GM12878 (cell line): ENCODE data around the gene NUP62. TPM values are rescaled to one million over a fixed set of nuclear protein-coding genes. Genes with fewer than 3 reads are reported as not detected.

ENCODE experiments used
- ATAC-seq: fragments of 200-7000 bp; cut with Tn5 transposase; 3 replicates; pipeline ENCODE4 v1.9.1; 2020; ENCODE audit warnings: mild to moderate bottlenecking, moderate library complexity
- BruUV-seq: library from RNA; stranded (reverse); fragments of 400-500 nt; replicated peaks from 2 replicates; lab custom pipeline; 2021; lab: Mats Ljungman, UMichigan
- CTCF ChIA-PET: fragments of 300-600 bp; sonication (Branson Sonifier 250); formaldehyde crosslinking; extraction: SDS; loops from one replicate; lab custom pipeline; 2021; ENCODE audit warnings: inconsistent platforms; lab: Yijun Ruan, JAX
- POLR2A ChIA-PET: fragments of 350-600 bp; formaldehyde crosslinking; extraction: SDS; loops from one replicate; lab custom pipeline; 2021; ENCODE audit warnings: inconsistent platforms; lab: Charles Lee
- RAD21 ChIA-PET: fragments of 300-600 bp; sonication (Branson Sonifier 250); formaldehyde crosslinking; loops from one replicate; lab custom pipeline; 2023; ENCODE audit warnings: antibody characterized with exemption; ENCODE audit not compliant: unreplicated experiment; lab: Charles Lee
- SMC1A ChIA-PET: fragments of 300-600 bp; sonication (Branson Sonifier 250); formaldehyde crosslinking; loops from one replicate; lab custom pipeline; 2023; ENCODE audit not compliant: unreplicated experiment, uncharacterized antibody; lab: Charles Lee
- DNase-seq: peaks from one replicate; pipeline ENCODE4 v3.0.0-alpha.2; 2011; ENCODE audit warnings: low read depth, low spot score
- FAIRE-seq: peaks from 3 replicates; lab custom pipeline; 2011; peaks lifted over from hg19 to GRCh38; lab: Jason Lieb, UNC
- H2AFZ ChIP-seq: 2 replicates; pipeline ENCODE4 v1.6.0; 2011; ENCODE audit warnings: low read depth, low read length, control low read depth; ENCODE audit not compliant: control insufficient read depth
- H3K27ac ChIP-seq: 2 replicates; pipeline ENCODE4 v1.5.1; 2011; ENCODE audit warnings: control low read depth; ENCODE audit not compliant: control insufficient read depth, insufficient read depth
- H3K27me3 ChIP-seq, 2 experiments: replicated peaks in 1 of 2; 2 replicates each; pipeline versions ENCODE4 v1.6.0 to v1.6.1; 2011; ENCODE audit warnings: low read length in 1 of 2; ENCODE audit not compliant: control insufficient read depth in 2 of 2, insufficient read depth in 2 of 2
- H3K36me3 ChIP-seq, 2 experiments: 2 replicates each; pipeline ENCODE4 v1.5.1; 2011; ENCODE audit warnings: low read length in 1 of 2; ENCODE audit not compliant: control insufficient read depth in 2 of 2, insufficient read depth in 2 of 2
- H3K4me1 ChIP-seq: 2 replicates; pipeline ENCODE4 v1.6.1; 2011; ENCODE audit warnings: mild to moderate bottlenecking, low read length, moderate library complexity, mixed read lengths; ENCODE audit not compliant: control insufficient read depth, insufficient read depth
- H3K4me2 ChIP-seq: 2 replicates; pipeline ENCODE4 v1.6.0; 2011; ENCODE audit warnings: control low read depth; ENCODE audit not compliant: control insufficient read depth, insufficient read depth
- H3K4me3 ChIP-seq: fragments of 200-600 bp; sonication (generic); 2 replicates; pipeline ENCODE4 v1.5.1; 2016
- H3K79me2 ChIP-seq: 2 replicates; pipeline ENCODE4 v1.6.0; 2011; ENCODE audit warnings: low read length; ENCODE audit not compliant: control insufficient read depth, insufficient read depth
- H3K9ac ChIP-seq: 2 replicates; pipeline ENCODE4 v1.8.0; 2011; ENCODE audit warnings: low read length, control low read depth, mixed read lengths; ENCODE audit not compliant: control insufficient read depth, insufficient read depth
- H3K9me3 ChIP-seq: replicated peaks from 3 replicates; pipeline ENCODE4 v1.5.1; 2011; ENCODE audit warnings: mild to moderate bottlenecking, low read length; ENCODE audit not compliant: control insufficient read depth, insufficient read depth
- H4K20me1 ChIP-seq: 2 replicates; pipeline ENCODE4 v1.6.0; 2011; ENCODE audit not compliant: control insufficient read depth, insufficient read depth
- CHD1 ChIP-seq: IDR thresholded peaks from 2 replicates; pipeline ENCODE4 v1.6.1; 2012; ENCODE audit warnings: low read depth, low read length, improper control_type of control experiment
- HDAC2 ChIP-seq: fragments of 200-600 bp; sonication (generic); IDR thresholded peaks from 2 replicates; pipeline ENCODE4 v1.6.1; 2017
- HDAC6 ChIP-seq: fragments of 200-600 bp; sonication (generic); IDR thresholded peaks from one replicate; pipeline ENCODE4 v1.8.0; 2017; ENCODE audit warnings: antibody characterized with exemption; ENCODE audit not compliant: unreplicated experiment
- NR2F1 ChIP-seq: fragments of 450-650 bp; conservative IDR thresholded peaks from 2 replicates; pipeline ENCODE4 v1.6.1; 2017; ENCODE audit warnings: mild to moderate bottlenecking
- RB1 ChIP-seq: fragments of 450-650 bp; formaldehyde crosslinking; IDR thresholded peaks from 2 replicates; pipeline ENCODE4 v1.6.1; 2017; ENCODE audit warnings: mild to moderate bottlenecking, borderline replicate concordance
- RBBP5 ChIP-seq: fragments of 200-600 bp; sonication (generic); conservative IDR thresholded peaks from 2 replicates; pipeline ENCODE4 v1.6.1; 2016
- SP1 ChIP-seq: IDR thresholded peaks from one replicate; pipeline ENCODE4 v1.6.1; 2011; ENCODE audit warnings: low read depth, low read length
- WGBS: methylation state at CpG from one replicate; pipeline ENCODE4 v1.1.6; 2016; ENCODE audit warnings: low lambda C conversion rate; ENCODE audit not compliant: insufficient replicate concordance, insufficient coverage; ENCODE audit errors: missing lambda C conversion rate; 5-methylcytosine and 5-hydroxymethylcytosine counted together
- in situ Hi-C: fragments of 300-500 bp; cut with MboI; formaldehyde crosslinking; loops from 9 replicates; pipeline ENCODE4 v1.14.3; 2018; ENCODE audit warnings: mixed read lengths
- intact Hi-C: fragments of 100-400 bp; cut with micrococcal nuclease; formaldehyde crosslinking; loops from one replicate; pipeline ENCODE4 v1.14.2; 2022; ENCODE audit not compliant: unreplicated experiment
- polyA plus RNA-seq, 11 experiments: library from polyadenylated mRNA; depleted of rRNA in 4 of 11; unstranded in 6 of 11; stranded (reverse) in 5 of 11; fragments of >200 nt; fragmentation: Nextera tagmentation in 4 of 11; fragmentation: Illumina TruSeq in 1 of 11; extraction: Ambion mirVana in 4 of 11; extraction: Trizol in 1 of 11; gene quantifications; 1 replicate in 1 of 11; 2 replicates in 10 of 11; pipeline versions ENCODE4 v1.2.1 to v1.2.3, GENCODE V29; 2011 to 2016; ENCODE audit warnings: inconsistent platforms in 2 of 11, missing spikeins in 2 of 11, low read depth in 1 of 11
- total RNA-seq, 4 experiments: library from RNA; depleted of rRNA in 3 of 4; stranded (reverse); fragments of >200 nt in 3 of 4; fragmentation: Illumina TruSeq in 1 of 4; extraction: Trizol in 1 of 4; gene quantifications; 2 replicates each; pipeline versions ENCODE4 v1.2.1 to v1.2.3, GENCODE V29; 2013 to 2021
- TF ChIP-seq, protein P1 (sequence below): fragments of 450-650 bp; IDR thresholded peaks from 2 replicates; pipeline ENCODE4 v1.6.1; 2018; ENCODE audit warnings: borderline replicate concordance, mild to moderate bottlenecking; ENCODE audit not compliant: partially characterized antibody

NUP62 gene
- total and polyA plus RNA-seq, 10 of the 15 experiments (the other 5 are each of a cell fraction or from before 2014, with no cell fraction given): 19.5 to 110 (median 66.9) TPM

DNA sequence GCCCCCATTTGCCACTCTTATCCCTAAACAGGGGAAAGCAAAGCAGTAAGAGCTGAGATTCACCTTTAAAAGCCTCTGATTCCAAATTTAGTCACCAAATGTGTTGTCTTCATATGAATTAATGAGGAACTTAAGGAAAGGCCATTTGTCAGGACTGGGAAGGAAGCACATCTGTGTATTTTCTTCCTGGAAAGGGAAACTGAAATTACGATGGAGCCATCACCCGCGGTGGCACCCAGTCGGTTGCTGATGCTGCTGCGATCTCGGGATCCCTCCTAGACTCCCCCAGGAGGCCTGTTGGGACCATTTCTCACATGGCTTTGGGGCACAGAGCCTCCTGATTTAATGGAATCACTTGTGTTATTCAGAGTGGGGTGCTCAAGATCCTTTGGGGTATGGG, 25.2 kb downstream of the NUP62 start:
- no TSS peak for BruUV-seq
- Histone ChIP-seq H3K4me1 (peaks cover 62% of the 10 kb centered on the region), H2AFZ (peak overlapping the region; percentile 57; the same call in 1 of the 2 replicates), H3K79me2 (peaks cover 21% of the 10 kb centered on the region), H3K27me3 (no peaks in the 10 kb centered on the region), H3K27ac (peak overlapping the region; percentile 57), H3K9ac (peak overlapping the region; percentile 18), H3K36me3 (peaks cover 6 to 14% of the 10 kb centered on the region in 2 experiments; a peak in 3 of 4 replicates), H3K4me3 (no peak overlapping the region), H4K20me1 (peaks cover 3% of the 10 kb centered on the region; the same call in 1 of the 2 replicates), H3K9me3 (no peaks in the 10 kb centered on the region; the same call in 2 of the 3 replicates), H3K4me2 (peak overlapping the region; percentile 62)
- no peak for TF ChIP-seq RB1
- no peak for TF ChIP-seq HDAC6
- TF ChIP-seq NR2F1: no peak
- TF ChIP-seq SP1: no peak
- TF ChIP-seq, protein P1, sequence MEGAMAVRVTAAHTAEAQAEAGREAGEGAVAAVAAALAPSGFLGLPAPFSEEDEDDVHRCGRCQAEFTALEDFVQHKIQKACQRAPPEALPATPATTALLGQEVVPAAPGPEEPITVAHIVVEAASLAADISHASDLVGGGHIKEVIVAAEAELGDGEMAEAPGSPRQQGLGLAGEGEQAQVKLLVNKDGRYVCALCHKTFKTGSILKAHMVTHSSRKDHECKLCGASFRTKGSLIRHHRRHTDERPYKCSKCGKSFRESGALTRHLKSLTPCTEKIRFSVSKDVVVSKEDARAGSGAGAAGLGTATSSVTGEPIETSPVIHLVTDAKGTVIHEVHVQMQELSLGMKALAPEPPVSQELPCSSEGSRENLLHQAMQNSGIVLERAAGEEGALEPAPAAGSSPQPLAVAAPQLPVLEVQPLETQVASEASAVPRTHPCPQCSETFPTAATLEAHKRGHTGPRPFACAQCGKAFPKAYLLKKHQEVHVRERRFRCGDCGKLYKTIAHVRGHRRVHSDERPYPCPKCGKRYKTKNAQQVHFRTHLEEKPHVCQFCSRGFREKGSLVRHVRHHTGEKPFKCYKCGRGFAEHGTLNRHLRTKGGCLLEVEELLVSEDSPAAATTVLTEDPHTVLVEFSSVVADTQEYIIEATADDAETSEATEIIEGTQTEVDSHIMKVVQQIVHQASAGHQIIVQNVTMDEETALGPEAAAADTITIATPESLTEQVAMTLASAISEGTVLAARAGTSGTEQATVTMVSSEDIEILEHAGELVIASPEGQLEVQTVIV: no peak
- TF ChIP-seq HDAC2: no peak
- no peak for TF ChIP-seq RBBP5
- no peak for TF ChIP-seq CHD1
- in situ Hi-C loops: no loop called here
- ChIA-PET CTCF (no interaction called here), RAD21 (no interaction called here), POLR2A (interaction anchor here (0.9 to 1.1 kb wide), 2 partner anchors 9 to 12 kb away, joined by 3 read pairs; no protein-coding TSS in a partner anchor), SMC1A (interaction anchor here (1.5 kb wide), 1 partner anchor 9 kb away, joined by 6 read pairs; no protein-coding TSS in a partner anchor)
- FAIRE-seq (no peak), ATAC-seq (no peak), DNase-seq (no peak)
- intact Hi-C loops: no loop called here
- WGBS: 33% methylated on average over 6 of the region's 6 CpGs
